ENCODE results near the gene IRAK2.

IRAK2 gene

DNA sequence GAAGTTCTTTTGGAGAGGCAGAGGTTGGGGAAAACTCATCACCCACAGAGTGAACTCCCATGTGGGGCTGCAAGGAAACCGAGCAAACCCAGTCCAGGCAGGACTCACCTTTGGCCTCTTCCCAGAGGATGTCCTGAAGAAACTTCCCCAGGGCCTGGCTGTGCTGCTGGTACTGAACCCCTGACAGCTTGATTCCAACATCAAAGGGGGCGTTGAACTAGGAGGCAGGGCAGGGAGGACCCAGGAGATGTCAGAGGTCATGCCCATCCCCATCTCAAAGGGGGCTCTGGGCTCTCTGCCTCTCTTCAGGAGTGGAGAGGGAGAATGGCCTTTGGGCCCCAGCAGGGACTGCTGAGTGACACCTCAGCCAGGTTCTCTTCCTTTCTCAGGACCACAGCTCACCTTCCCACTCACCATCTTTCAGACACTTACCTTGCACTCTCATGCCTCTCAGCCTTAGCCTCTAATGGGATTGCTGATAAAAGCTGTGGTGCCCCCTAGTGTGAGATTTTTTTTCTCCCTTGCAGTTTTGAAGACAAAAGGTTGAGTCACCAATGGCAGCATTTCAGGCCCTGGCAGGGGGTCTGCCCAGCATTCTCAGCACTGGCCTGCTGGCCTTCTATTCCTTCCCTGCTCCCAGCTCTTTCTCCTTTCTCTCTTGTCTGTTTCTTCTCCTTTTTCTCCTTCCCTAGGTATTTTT, 122.0 kb downstream of the IRAK2 start:
- DNase-seq = no peak

DNA sequence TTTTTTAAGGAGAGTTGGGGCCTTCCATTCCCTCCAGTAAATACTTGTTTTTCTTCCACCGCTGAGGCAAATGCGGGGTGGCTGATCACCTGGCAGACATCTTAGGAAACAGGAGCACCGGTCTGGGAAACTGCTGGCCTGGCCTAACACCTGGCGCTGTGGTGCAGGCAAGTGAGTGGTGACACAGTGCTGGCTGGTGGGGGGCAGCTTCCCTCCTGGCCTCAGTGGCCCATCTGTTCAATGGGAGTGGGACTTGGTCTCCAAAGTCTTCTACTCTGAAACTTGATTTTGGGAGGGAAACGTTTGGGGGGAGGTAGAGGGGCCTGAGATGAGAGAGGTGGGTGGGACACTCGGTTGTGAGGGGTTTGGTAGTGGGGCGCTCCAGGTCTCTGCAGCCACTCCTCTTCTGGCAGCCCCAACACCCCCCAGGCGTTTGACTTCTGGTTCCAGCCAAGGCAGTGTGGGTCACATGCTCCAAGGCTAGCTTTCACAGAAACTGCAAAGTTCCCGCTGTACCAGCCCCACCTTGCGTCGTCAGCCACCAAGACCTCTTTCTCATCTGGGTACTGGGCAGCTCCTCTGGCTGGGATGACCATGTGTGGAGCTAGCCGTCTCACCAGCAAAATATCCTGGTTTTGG, 123.3 kb downstream of the IRAK2 start:
- DNase-seq = no peak

DNA sequence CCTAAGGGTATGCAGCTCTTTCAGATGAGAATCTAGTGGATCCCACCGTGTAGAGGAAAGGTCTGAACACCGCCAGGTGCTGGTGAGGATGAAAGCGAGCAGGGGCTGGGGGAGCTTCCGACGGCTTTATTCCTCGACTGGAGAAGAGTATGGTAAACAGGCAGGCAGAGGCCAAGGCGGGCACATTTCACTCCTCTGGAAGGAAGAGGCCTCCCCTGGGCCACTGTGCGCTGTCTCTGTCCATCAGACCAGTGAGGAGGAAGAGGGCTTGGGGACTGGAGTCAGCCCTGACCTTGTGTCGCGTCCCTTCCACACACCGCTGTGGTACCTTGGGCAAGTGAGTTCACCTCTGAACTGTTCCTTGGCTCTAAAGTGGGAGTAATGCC, 123.8 kb downstream of the IRAK2 start:
- DNase-seq = no peak

DNA sequence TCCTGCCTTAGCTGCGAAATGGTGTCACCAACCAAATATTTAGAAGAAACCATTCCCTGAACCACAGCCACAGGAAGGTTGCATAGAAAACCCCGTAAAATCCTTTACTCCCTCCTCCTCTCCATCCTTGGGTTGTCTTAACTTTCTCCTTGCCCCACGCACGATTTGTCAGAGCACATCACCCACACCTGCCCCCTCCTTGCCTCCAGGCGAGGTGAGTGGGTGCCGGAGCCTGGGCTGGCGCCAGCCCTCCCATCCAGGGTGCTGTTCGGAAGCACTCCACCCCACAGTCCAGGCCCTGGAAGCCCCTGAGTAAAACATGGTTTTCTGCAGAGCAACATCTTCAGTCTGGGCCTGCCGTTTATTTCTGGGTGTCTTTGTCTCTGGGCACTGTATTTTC, 124.4 kb downstream of the IRAK2 start:
- DNase-seq = no peak

DNA sequence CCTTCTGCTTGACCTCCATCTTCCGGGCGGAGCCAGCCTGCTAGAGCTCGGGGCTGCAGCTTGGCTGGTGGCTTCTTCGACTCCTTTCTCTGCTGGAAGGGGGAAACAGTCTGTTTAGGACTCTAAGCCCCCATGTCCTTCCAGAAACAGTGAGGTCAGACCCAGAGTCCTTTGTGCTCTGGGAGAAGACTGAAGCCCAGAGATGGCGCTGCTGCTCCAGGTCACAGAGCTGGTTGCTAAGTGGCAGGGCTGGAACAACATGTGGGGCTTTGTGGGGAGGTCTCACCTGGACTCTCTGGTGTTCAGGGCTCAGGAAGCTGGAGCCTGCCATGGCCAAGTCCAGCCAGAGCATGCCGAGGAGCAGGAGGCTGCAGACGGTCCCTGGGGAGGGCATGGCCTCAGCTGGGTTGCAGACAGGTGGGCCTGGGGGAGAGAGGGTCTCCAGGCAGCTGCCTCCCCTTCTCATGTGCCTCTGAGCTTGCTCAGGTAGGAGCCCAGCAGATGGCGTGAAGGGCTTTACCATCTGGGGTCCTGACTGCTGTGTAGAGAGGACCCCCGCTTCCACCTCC, 125.2 kb downstream of the IRAK2 start:
- no peak for DNase-seq

DNA sequence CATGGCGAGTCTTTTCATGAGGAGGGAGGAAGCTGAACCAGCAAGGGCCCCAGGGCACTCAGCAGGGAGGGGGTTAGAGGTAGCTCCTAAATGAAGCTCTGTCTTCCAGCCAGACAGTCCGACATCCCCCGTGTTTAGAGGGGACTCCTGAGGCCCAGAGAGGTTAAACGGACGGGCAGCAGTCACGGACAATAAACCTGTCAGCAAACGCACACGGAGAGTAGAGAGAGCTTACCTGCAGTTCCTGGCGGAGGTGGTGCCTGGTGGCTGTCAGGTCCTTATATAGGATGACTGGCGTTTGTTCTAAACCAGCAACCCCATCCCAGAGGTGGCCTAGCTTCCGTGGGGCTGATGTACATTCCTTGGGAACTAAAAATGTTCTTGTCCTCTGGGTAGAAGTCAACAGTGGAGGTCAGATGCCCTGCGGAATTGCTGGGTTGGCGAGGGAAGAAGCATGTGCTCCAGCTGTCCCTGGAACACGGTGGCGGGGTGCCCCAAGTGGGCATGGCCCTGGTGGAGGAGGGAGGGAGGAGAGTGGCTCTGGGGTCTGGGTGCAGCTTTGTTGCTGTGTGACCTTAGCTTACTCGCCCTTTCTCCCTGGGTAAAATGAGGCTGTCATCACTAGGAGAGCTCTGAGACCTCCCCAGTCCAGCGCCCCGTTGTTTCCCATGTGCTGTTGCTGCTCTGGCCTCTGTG, 125.9 kb downstream of the IRAK2 start:
- no peak for DNase-seq

DNA sequence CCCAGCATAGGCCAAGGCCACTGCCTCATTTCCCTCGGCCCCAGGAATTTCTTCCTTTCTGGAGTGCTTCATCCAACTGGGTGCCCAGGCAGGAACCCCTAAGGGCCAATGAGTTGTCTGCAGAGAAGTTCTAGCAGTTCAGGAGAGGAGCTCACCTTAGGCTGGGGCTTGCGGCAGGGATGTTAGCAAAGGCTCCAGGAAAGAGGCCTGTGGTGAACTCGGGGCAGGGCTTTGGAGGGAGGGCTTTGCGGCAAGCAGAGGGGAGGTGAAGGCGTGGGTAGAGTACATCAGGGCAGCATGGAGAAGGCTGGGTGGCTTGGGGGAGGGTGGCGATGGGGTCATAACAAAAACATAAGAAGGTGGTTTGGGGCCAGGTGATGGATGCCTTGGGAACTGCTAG, 126.9 kb downstream of the IRAK2 start:
- DNase-seq = no peak

DNA sequence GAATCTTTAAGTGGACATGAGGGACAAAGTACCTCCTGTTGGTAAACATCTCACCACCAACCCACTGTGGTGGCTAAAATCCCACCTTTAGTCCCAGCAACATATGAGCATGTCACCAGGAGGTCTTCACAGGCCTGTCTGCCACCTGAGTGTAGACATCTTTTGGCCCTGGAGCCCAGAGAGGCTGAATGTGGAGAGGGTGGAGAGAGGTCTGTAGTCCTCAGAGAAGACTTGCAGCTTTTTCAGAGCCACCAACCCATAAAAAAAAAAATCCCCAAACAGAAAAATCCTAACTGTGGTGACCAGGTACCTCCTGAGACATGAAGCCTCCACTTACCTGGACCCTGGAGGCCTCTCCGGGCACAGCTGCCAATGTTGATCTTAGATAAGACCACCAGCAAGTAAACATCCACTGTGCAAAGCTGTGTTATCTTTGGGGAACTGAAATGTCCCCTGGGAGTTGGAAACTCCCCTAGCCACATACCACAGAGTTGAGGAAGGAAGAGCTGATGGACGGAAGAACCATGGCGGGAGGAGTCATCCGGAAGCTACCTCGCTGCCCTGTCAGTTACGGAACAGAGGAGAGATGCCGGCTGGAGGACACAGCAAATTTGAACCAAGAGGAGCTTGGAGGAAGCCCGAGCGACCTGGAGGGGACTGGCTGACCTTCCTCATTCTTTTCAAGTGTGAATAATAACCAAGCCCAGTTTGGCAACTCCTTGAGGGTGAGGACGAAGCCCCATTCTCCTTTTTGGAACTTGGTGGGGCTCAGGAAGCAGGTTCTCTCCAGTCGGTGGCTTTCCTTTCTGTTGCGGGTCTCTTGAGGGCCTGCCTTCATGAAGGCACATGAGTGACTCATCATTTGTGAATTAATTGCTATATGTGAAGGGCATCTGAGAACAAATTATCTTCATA, 128.0 kb downstream of the IRAK2 start, which contains the start of gene GHRL:
Gene GHRL (minus strand): TSS at position 443 of the 915 bp plus-strand sequence. CDS start 2,767 bp downstream, outside the sequence.
- no peak for DNase-seq
